Right lobe of liver (tissue), 6 donors: ENCODE results near the gene DIP2C. TPM values are rescaled to one million over a fixed set of nuclear protein-coding genes. Genes with fewer than 3 reads are reported as not detected.
A peak's percentile ranks its signal among the peaks of the same experiment; 100 is the strongest.

ENCODE experiments used
- ATAC-seq, 4 donors: fragments of 200-7000 bp; cut with Tn5 transposase; one replicate each; pipeline ENCODE4 v1.9.1; 2020; ENCODE audit warnings: mild to moderate bottlenecking in 4 of 4, moderate library complexity in 4 of 4
- DNase-seq, 3 donors: peaks; one replicate each; pipeline ENCODE4 v3.0.0-alpha.2; 2020
- H3K27ac ChIP-seq, 3 donors: fragments of 200-600 bp; one replicate each; pipeline ENCODE4 v1.8.0; 2022
- H3K27me3 ChIP-seq, 2 donors: fragments of 200-600 bp; one replicate each; pipeline ENCODE4 v1.8.0; 2022
- H3K36me3 ChIP-seq, 4 donors: fragments of 200-600 bp; sonication (generic) in 1 of 4; one replicate each; pipeline versions ENCODE4 v1.5.1 to v1.8.0; 2017 to 2022; ENCODE audit warnings: control low read depth in 1 of 4
- H3K4me1 ChIP-seq, 4 donors: fragments of 200-600 bp; sonication (generic) in 1 of 4; one replicate each; pipeline versions ENCODE4 v1.5.1 to v1.8.0; 2017 to 2022; ENCODE audit warnings: control low read depth in 1 of 4
- H3K4me3 ChIP-seq, 3 donors: fragments of 200-600 bp; one replicate each; pipeline ENCODE4 v1.8.0; 2022
- H3K9me3 ChIP-seq, 4 donors: fragments of 200-600 bp; sonication (generic) in 1 of 4; one replicate each; pipeline versions ENCODE4 v1.5.1 to v1.8.0; 2017 to 2022; ENCODE audit warnings: control low read depth in 1 of 4
- POLR2A ChIP-seq: fragments of 450-650 bp; IDR thresholded peaks from one replicate; pipeline ENCODE4 v1.6.1; 2017; ENCODE audit warnings: antibody characterized with exemption, mild to moderate bottlenecking
- WGBS: methylation state at CpG from one replicate; pipeline ENCODE4 v1.1.6; 2018; ENCODE audit warnings: low coverage, low lambda C conversion rate; ENCODE audit not compliant: insufficient coverage; ENCODE audit errors: missing lambda C conversion rate; 5-methylcytosine and 5-hydroxymethylcytosine counted together
- intact Hi-C, 2 donors: fragments of 100-400 bp; cut with DNase I; formaldehyde crosslinking; loops; one replicate each; pipeline versions ENCODE4 v1.11.2 to v1.14.1; 2022
- total RNA-seq, 6 experiments: library from RNA; depleted of rRNA in 2 of 6; stranded (reverse); fragments of >200 nt in 2 of 6; fragmentation: NEBNext Ultra II Directional in 3 of 6; extraction: Animal tissue kit (Norgen Biotek cat#: 25700) in 3 of 6; gene quantifications; one replicate each; pipeline versions ENCODE4 v1.1.0 to v1.2.4, GENCODE V29; 2016 to 2023
- TF ChIP-seq, protein P1 (sequence below), 4 donors: fragments of 200-600 bp in 3 of 4; fragments of 450-650 bp in 1 of 4; IDR thresholded peaks; one replicate each; pipeline versions ENCODE4 v1.5.1 to v1.8.0; 2016 to 2022; ENCODE audit warnings: antibody characterized with exemption in 4 of 4, mild to moderate bottlenecking in 2 of 4
- donor health status: DM: no; HTN: yes; CAD: no.
- donor health status: DM: no; HTN: no; CAD: no.
- donor health status: DM: no; HTN: no; CAD: no.
- donor health status: DM: no; HTN: yes; CAD: no.
- donor health status: DM: no; HTN: yes; CAD: no.

DIP2C gene
- total RNA-seq, 6 experiments from 2014 or later, result 8.0 to 13.5 (median 11.7) TPM

DNA sequence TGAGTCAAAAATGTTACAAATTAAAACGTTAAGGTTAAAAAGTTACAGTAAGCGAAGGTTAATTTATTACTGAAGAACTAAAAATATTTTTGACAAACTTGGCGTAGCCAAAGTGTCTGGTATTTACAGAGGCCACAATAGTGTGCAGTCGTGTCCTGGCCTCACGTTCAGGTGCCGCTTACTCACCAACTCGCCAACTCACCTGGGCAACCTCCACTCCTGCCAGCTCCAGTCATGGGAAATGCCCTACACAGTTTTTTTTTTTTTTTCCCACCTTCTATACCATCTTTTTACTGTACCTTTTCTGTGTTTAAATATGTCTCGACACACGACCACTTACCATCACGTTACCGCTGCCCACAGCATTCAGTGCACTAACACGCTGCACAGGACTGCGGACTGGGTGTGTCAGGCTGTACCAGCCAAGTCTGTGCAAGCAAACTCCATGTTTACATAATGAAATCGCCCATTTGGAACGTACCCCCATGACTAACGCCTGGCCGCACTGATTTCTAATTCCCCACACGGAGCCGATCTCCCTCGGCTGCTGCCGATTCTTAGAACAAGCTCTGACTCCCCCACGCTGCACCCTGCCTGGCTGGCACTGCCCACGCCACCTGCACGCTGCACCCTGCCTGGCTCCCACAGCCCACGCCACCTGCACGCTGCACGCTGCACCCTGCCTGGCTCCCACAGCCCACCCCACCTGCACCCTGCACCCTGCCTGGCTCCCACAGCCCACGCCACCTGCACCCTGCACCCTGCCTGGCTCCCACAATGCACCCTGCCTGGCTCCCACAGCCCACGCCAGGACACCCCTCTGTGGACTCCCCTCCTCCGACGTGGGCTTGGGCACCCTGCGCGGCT is 351.1 kb downstream of the DIP2C start:
- TF ChIP-seq, protein P1, sequence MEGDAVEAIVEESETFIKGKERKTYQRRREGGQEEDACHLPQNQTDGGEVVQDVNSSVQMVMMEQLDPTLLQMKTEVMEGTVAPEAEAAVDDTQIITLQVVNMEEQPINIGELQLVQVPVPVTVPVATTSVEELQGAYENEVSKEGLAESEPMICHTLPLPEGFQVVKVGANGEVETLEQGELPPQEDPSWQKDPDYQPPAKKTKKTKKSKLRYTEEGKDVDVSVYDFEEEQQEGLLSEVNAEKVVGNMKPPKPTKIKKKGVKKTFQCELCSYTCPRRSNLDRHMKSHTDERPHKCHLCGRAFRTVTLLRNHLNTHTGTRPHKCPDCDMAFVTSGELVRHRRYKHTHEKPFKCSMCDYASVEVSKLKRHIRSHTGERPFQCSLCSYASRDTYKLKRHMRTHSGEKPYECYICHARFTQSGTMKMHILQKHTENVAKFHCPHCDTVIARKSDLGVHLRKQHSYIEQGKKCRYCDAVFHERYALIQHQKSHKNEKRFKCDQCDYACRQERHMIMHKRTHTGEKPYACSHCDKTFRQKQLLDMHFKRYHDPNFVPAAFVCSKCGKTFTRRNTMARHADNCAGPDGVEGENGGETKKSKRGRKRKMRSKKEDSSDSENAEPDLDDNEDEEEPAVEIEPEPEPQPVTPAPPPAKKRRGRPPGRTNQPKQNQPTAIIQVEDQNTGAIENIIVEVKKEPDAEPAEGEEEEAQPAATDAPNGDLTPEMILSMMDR (IDR thresholded peaks at IDR 0.05), result no peak
- TF ChIP-seq POLR2A, result no peak
- ATAC-seq (peak; percentile 91 to 96 (median 94)), DNase-seq (peak in 2 of 3 donors; percentile 53 to 72)
- H3K4me3 ChIP-seq, result no peak overlapping the region
- intact Hi-C loops, result no loop called here
- H3K27ac ChIP-seq, result no peak overlapping the region
- H3K9me3 ChIP-seq, result no peaks in the 10 kb centered on the region
- no peaks in the 10 kb centered on the region for H3K27me3 ChIP-seq
- 74% methylated on average over 26 of the region's 33 CpGs for WGBS
- peaks cover 0 to 5% (median 0%) of the 10 kb centered on the region in 4 donors for H3K4me1 ChIP-seq
- H3K36me3 ChIP-seq, result peaks cover 0 to 2% (median 0%) of the 10 kb centered on the region in 4 donors

DNA sequence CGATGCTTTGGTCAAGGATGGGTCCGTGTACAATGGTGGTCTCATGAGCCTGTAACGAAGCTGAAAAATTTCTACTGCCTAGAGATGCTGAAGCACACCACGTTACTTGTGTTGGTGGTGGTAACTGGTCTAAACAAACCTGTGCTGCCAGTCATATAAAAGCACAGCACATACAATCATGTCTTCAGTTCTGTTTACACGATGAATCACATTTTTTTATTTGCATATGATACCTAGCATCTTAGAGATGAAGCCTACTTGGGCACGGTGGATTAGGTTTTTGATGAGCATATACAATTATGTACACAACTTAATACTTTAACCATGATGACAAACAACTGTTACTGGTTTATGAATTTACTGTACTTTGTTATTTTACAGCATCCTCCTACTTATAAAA is 353.2 kb downstream of the DIP2C start:
- TF ChIP-seq, protein P1 (IDR thresholded peaks at IDR 0.05), result no peak
- TF ChIP-seq POLR2A, result no peak
- H3K36me3 ChIP-seq, result peaks cover 0 to 2% (median 0%) of the 10 kb centered on the region in 4 donors
- no peak for ATAC-seq
- H3K27ac ChIP-seq, result no peak overlapping the region
- no peak for DNase-seq
- H3K27me3 ChIP-seq, result no peaks in the 10 kb centered on the region
- H3K4me3 ChIP-seq, result no peak overlapping the region
- intact Hi-C loops, result no loop called here
- H3K9me3 ChIP-seq, result no peaks in the 10 kb centered on the region
- 91% methylated on average over 6 of the region's 6 CpGs for WGBS
- peaks cover 0 to 5% (median 0%) of the 10 kb centered on the region in 4 donors for H3K4me1 ChIP-seq

DNA sequence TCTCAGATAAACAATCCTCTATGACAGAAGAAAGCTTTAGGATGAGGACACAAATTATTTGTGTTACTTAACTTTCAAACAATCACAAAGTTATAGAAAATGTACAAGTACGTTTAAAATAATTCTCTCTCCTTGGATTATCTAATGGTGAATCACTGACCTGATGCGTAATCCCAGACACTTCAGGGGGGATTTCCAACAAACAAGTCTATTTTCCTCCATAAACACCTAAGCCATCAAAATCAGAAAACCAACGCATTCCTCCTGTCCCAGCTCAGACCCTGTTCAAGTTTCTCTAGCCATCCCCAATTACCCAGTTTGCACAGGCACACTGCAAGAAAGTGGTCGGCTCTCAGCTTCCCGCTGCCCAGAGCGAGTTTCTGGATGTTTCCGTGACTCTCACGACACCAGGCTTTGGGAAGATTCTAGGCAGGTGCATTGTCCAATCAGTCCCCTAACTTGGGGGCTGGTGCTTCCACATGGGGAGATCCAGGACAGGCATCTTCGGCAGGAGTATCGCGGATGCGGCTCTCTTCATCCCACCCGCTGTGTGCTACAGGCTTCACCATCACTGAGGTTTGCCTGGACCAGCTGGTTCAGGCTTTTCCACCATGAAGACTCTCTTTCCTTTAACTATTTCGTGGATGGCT is 354.2 kb downstream of the DIP2C start:
- intact Hi-C loops, result no loop called here
- WGBS, result 85% methylated on average over 8 of the region's 14 CpGs
- no peak overlapping the region for H3K27ac ChIP-seq
- peaks cover 0 to 5% (median 0%) of the 10 kb centered on the region in 4 donors for H3K4me1 ChIP-seq
- H3K4me3 ChIP-seq, result no peak overlapping the region
- no peaks in the 10 kb centered on the region for H3K36me3 ChIP-seq
- DNase-seq, result no peak
- TF ChIP-seq, protein P1 (IDR thresholded peaks at IDR 0.05), result no peak
- no peak for TF ChIP-seq POLR2A
- no peaks in the 10 kb centered on the region for H3K27me3 ChIP-seq
- ATAC-seq, result no peak
- H3K9me3 ChIP-seq, result no peaks in the 10 kb centered on the region

- Histone ChIP-seq H3K36me3 (peaks cover 0 to 6% (median 0%) of the 10 kb centered on the region in 4 donors), H3K27me3 (no peaks in the 10 kb centered on the region), H3K9me3 (no peaks in the 10 kb centered on the region), H3K27ac (no peak overlapping the region), H3K4me3 (no peak overlapping the region), H3K4me1 (peaks cover 0 to 14% (median 1%) of the 10 kb centered on the region in 4 donors)
- no peak for DNase-seq
- intact Hi-C loops, result no loop called here
- TF ChIP-seq POLR2A, result no peak
- TF ChIP-seq, protein P1 (IDR thresholded peaks at IDR 0.05), result no peak
- WGBS, result 95% methylated on average over 3 of the region's 3 CpGs
- ATAC-seq, result no peak
Measured at GRCh38 chr10:331186-331585, 358.3 kb downstream of the DIP2C start.
